ENCODE data around the gene GATAD2A.
A peak's percentile ranks its signal among the peaks of the same experiment; 100 is the strongest.

GATAD2A gene

GRCh38 chr19:19514881-19515641 is 109.6 kb downstream of the GATAD2A start, which contains the start of gene TSSK6:
Gene TSSK6, minus strand, starts transcription at chr19:19515548. Its CDS starts 121 bp downstream, at chr19:19515427.
- no peak for DNase-seq

GRCh38 chr19:19515642-19516519 is 110.4 kb downstream of the GATAD2A start, which contains the start of gene NDUFA13:
Gene NDUFA13, plus strand, starts transcription at chr19:19516225. Its CDS starts 14 bp downstream, at chr19:19516239.
- DNase-seq: peak; percentile 59 to 81

- no peak for DNase-seq
These were observed 111.8 kb downstream of the GATAD2A start for GRCh38 chr19:19517235-19517619.

DNA sequence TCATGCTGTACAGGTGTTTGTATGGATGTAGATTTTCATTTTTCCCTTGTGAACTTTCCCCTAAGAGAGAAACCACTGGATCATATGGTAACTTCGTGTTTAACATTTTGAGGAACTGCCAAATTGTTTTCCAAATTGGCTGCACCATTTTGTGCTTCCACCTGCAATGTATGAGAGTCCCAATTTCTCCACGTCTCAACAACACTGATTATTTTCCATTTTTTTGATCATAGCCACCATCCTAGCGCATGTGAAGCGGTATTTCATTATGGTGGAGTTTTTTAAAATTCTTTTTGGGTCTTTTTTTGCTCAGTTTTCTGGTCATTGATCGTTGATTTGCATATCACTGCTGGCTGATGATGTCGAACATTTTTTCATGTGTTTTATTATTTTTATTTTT is 115.5 kb downstream of the GATAD2A start:
- no peak for DNase-seq

- DNase-seq: no peak
These were observed 117.7 kb downstream of the GATAD2A start for GRCh38 chr19:19523177-19523576.

DNA sequence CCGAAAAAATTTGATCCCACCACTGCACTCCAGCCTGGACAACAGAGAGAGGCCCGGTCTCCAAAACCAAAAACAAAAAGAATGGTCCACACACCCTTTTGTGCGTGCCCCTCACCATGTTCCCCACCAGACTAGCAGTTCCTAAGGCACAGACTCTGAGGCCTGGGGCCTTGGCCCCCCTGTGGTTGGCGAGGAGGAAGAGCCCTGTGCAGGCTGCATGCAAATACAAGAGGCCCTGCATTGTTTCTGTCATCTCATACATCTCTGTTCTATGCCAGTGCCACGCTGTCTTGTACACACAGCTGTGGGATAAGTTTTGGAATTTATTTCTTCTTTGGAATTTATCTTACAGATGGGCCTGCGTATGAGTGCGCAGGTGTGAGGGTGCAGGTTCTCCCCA is 118.6 kb downstream of the GATAD2A start:
- DNase-seq: no peak

DNA sequence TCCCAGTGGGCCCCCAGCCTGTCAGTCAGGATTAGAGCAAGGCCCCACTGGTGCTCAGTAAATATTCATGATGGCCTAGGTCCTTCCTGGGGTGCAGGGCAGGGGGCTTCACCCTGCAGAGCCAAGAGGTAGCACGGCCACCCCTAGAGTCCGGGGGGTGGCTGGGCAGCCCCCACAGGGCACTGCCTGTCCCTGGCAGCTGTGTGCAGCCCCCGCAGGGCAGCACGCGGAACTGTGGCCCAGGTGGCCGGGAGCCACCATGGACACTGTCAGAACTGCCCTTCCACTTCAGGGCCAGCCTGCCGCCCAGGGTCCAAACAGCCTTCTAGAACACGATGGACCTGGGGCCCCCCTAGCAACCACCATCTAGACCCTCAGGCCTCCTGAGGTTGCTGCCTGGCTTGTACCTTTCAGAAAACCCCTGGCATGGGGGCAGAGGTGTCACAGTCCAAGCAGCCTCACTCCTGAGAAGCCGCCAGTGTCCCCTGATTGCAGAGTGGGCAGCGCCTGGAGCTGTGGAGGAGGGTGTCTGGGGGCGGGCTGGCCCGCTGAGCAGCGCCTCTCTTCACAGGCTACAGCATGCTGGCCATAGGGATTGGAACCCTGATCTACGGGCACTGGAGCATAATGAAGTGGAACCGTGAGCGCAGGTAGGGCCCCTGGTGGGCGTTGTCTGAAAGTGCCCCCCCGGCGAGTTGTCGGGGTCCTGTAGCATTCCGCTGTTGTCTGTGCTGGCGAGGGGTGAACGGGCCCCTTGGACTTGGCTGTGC is 120.3 kb downstream of the GATAD2A start:
- no peak for DNase-seq

DNA sequence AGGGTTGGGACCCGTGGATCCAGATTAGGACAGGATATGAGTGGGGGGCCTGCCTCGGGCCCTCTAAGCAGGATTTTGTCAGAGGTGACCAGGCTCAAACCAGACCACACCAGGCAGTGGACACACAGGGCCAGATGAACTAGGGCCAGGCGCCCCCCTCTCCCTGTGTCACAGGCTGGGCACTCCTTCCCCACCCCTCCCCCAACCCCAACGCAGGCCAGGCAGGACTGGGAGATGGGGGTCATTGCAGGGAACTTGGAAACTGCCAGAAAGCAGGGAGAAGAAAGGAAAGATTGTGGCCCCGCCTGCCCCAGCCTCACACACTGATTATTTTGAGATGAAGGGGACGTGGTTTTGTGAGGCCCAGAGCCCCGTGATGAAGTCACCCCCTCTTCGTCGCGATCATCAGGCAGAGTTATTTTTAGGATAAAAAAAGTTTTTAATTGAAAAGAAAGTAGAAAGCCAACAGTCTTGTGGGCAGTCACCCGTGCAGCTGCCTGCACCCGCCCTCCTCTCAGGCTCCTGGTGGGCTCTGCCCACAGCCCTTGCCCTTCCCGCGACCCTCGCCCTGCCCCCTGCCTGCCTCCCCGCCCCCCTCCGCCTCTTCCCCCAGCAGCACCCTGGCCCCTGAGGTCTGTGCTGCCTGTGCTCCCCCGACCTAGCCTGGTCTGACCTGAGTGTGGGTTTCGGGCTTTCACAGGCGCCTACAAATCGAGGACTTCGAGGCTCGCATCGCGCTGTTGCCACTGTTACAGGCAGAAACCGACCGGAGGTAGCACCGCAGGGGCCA is 121.3 kb downstream of the GATAD2A start:
- DNase-seq: no peak

DNA sequence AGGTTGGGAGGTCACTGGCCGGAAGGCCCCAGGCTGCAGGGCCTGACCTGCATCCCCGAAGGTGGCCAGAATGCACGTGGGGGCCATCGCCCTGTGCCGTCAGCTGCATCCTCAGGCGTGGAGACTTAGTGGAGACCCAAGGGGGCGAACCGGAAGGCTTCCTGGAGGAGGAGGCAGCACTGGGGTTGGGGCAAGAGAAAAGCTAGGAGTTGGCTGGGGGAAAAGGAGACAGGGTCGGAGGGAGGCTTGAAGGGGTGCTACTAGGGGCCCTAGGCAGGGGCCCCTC is 121.8 kb downstream of the GATAD2A start:
- DNase-seq: no peak

GRCh38 chr19:19527674-19528625 is 122.5 kb downstream of the GATAD2A start:
- no peak for DNase-seq

DNA sequence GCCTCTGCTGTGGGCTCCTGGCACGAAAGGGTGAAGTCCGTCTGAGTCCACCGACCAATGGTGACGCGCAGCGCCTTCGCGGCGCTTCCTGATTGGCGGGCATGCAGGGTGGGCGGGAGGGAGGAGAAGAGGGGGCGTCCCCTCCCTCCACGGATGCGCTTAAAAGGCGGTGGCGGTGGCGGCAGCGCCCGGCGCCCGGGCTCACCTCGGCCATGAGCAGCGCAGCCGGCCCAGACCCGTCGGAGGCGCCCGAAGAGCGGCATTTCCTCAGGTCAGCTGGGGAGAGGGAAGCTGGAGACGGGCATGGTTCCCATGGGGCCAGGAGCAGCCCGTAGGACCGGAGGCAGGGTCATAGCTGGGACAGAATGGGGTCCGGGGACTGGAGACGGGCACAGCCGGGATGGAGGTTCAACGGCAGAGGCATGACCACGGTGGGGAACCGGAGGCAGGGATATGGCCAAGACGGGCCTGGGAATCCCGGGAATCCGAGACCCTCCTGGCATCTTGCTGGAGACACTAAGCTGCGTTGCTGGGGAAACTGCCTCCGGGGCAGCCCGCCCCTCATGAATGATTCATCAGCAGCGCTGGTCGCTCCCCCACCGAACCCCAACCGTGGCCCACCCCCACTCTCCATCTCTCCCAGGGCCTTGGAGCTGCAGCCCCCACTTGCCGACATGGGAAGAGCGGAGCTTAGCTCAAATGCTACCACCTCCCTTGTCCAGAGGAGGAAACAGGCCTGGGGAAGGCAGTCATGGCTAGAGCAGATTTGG is 123.4 kb downstream of the GATAD2A start, which contains the start of gene YJEFN3:
Gene YJEFN3, plus strand, starts transcription at position 191 of the 770 bp plus-strand sequence. Its CDS starts 22 bp downstream, at position 213.
- DNase-seq: no peak

GRCh38 chr19:19529783-19530422 is 124.4 kb downstream of the GATAD2A start:
- DNase-seq: no peak

- no peak for DNase-seq
These were observed 124.9 kb downstream of the GATAD2A start for GRCh38 chr19:19530423-19530804.

- no peak for DNase-seq
These were observed 125.4 kb downstream of the GATAD2A start for GRCh38 chr19:19530889-19531288.

DNA sequence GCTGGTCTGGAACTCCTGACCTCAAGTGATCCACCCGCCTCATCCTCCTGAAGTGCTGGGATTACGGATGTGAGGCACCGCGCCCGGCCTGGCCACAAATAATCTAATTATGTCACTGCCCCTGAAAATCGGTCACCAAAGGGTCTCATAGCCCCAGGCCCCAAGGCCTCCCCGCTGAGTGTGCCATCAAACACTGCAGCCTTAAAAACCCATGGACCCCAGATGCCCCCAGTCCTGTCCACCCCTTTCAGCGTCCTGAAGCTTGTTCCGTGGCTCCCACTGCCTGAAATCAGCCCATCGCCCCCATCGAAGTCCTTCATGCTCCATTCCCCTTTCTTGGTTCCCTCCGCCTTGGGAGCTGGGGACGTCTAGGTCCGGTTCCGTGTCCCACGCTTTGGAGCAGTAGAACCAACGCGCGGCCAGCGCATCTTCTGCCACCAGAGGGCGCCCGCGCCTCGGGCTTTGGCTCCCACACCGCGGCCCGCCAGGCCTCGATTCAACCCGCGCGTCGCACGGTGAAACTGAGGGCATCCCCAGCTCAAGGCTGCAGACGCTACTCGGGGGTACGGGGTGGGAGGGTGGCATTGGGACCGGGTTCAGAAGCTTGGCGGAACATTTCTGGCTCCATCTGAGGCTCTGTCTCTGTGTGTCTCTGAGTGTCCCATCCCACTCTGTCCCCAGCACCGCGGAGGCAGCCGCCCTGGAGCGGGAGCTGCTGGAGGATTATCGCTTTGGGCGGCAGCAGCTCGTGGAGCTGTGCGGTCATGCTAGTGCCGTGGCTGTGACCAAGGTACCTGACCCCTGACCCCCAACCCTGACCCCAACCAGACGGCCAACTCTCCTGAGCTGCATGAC is 126.7 kb downstream of the GATAD2A start:
- DNase-seq: peak; percentile 44 to 54

GRCh38 chr19:19532806-19533701 is 127.6 kb downstream of the GATAD2A start:
- no peak for DNase-seq

- no peak for DNase-seq
These were observed 128.4 kb downstream of the GATAD2A start for GRCh38 chr19:19533841-19534240.

Measured in NCI-H1930 (cell line).